Measurements from ENCODE around the gene GPR107. TPM values are rescaled to one million over a fixed set of nuclear protein-coding genes. Genes with fewer than 3 reads are reported as not detected.

Gene GPR107
- total RNA-seq, 6 experiments from 2014 or later: 12.6 to 18.2 (median 14.5) TPM

DNA sequence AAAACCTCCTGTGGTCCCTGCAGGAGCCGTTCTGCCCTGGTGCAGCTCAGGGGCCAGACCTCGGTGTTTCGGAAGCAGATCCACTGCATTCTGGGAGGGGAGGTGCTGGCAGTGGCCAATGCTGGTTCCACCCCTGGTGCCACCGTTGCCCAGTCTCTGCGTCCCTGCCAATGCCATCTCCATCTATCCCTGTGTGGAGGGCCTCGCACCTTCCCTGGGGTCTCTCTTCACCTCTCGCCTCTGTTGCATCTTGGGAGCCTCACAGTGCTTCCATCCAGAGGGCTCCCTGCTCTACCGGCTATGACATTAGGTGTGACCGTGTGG, 133.8 kb downstream of the GPR107 start:
- no peak overlapping the region for H3K4me3 ChIP-seq
- no peaks in the 10 kb centered on the region for H3K9me3 ChIP-seq
- H3K27me3 ChIP-seq: no peaks in the 10 kb centered on the region
- no peak for TF ChIP-seq POLR2A (IDR thresholded peaks at IDR 0.05)
- TF ChIP-seq, protein P1, sequence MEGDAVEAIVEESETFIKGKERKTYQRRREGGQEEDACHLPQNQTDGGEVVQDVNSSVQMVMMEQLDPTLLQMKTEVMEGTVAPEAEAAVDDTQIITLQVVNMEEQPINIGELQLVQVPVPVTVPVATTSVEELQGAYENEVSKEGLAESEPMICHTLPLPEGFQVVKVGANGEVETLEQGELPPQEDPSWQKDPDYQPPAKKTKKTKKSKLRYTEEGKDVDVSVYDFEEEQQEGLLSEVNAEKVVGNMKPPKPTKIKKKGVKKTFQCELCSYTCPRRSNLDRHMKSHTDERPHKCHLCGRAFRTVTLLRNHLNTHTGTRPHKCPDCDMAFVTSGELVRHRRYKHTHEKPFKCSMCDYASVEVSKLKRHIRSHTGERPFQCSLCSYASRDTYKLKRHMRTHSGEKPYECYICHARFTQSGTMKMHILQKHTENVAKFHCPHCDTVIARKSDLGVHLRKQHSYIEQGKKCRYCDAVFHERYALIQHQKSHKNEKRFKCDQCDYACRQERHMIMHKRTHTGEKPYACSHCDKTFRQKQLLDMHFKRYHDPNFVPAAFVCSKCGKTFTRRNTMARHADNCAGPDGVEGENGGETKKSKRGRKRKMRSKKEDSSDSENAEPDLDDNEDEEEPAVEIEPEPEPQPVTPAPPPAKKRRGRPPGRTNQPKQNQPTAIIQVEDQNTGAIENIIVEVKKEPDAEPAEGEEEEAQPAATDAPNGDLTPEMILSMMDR (IDR thresholded peaks at IDR 0.05): no peak
- DNase-seq: no peak
- intact Hi-C loops (cut with DNase I): no loop called here
- ATAC-seq: no peak
- H3K4me1 ChIP-seq: no peaks in the 10 kb centered on the region
- WGBS (ENCODE audit: insufficient coverage, low coverage, low lambda C conversion rate, missing lambda C conversion rate): 60% methylated on average over 1 of the region's 9 CpGs
- no peaks in the 10 kb centered on the region for H3K36me3 ChIP-seq
- no peak overlapping the region for H3K27ac ChIP-seq

DNA sequence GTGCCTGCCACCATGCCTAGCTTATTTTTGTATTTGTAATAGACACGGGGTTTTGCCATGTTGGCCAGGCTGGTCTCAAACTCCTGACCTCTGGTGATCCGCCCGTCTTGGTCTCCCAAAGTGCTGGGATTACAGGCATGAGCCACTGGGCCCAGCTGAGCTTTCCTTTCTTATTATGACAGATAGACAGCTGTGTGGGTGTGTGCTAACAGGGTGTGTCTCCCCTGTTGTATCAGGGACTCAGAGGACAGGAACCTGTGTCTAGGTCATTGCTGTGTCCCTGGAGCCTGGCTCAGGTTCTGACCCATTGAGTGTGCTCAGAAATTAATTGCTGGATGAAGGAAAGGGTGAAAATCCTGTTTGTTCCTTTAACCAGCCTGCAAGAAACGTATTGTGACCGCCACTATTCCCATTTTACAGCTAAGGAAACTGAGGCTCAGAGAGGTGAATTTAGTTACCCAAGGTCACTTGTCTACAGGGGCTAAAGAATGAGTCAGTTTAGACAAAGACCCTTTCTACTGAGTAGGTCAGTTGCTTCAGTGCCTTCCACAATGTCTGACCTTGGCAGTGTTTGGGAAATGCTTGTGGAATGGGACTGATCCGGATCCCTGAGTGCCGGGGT, 135.3 kb downstream of the GPR107 start:
- TF ChIP-seq, protein P1 (IDR thresholded peaks at IDR 0.05): no peak
- no peak overlapping the region for H3K27ac ChIP-seq
- ATAC-seq: no peak
- WGBS (ENCODE audit: insufficient coverage, low coverage, low lambda C conversion rate, missing lambda C conversion rate): 83% methylated on average over 5 of the region's 7 CpGs
- no peaks in the 10 kb centered on the region for H3K4me1 ChIP-seq
- no peaks in the 10 kb centered on the region for H3K9me3 ChIP-seq
- no peaks in the 10 kb centered on the region for H3K36me3 ChIP-seq
- no peak for DNase-seq
- no peaks in the 10 kb centered on the region for H3K27me3 ChIP-seq
- intact Hi-C loops (cut with DNase I): no loop called here
- H3K4me3 ChIP-seq: no peak overlapping the region

Small RNAs within 50 kb of the gene (small RNA-seq; reads per million reads assigned to genes)
- 0 reads per million in 2 experiments for gene RF00019

Other genes starting within 250 kb of the GPR107 start
- gene TOR1A, start 229.8 kb upstream of the GPR107 start, total RNA-seq: 10 to 100 TPM; 18.4 to 41.3 (median 23.0) TPM
- 10 to 100 TPM; 25.2 to 39.8 (median 33.5) TPM for gene C9orf78, start 218.6 kb upstream of the GPR107 start, total RNA-seq
- 10 to 100 TPM in 4 of 6 experiments, 1 to 10 TPM in 2; 7.5 to 14.0 (median 10.8) TPM for gene USP20, start 218.4 kb upstream of the GPR107 start, total RNA-seq
- gene FNBP1, start 10.7 kb upstream of the GPR107 start, total RNA-seq: 10 to 100 TPM; 11.7 to 27.1 (median 15.9) TPM
- gene NCS1, start 118.5 kb downstream of the GPR107 start, total RNA-seq: 1 to 10 TPM; 1.6 to 3.3 (median 2.8) TPM
- 1 to 10 TPM in 4 of 6 experiments, under 1 TPM in 2; 0.31 to 2.0 (median 1.1) TPM for gene HMCN2, start 211.9 kb downstream of the GPR107 start, total RNA-seq

Data from right lobe of liver (tissue), 6 donors.